Measurements from ENCODE around the gene NHLRC2. TPM values are rescaled to one million over a fixed set of nuclear protein-coding genes. Genes with fewer than 3 reads are reported as not detected.

NHLRC2 gene
- total and polyA plus RNA-seq, 12 donors: 5.8 to 45.2 (median 24.9) TPM

DNA sequence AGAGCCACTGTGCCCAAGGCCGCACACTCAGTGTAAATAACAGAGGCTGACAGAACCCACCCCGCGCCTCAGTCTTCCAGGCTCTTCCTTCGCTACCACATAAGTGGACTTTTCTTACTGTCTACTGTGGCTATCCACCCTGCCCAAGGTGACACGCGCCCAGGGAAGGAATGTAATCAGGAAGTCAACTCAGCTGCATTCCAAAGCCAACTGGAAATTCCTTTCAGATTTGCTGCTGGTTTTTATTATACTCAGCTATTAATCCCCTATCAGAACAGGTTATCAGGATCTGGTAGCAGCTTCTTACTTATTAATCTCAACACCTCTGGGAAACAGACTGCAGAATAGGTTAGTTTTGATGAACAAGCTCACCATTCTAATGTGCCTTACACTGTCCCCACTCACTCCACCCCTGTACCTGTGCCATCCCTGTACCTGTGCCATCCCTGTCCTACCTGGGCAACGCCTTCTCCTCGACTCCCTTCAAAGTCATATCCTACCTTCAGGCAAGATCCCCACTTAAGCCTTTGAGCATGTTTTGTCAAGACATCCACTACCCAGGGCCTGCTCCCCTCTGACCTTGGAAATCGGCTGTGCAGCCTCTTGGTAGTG is 90.7 kb downstream of the NHLRC2 start:
- H3K27ac ChIP-seq: no peak overlapping the region
- WGBS, 4 donors: 91 to 95% (median 93%) methylated on average over 8 to 9 of the region's 9 CpGs
- TF ChIP-seq POLR2A (IDR thresholded peaks at IDR 0.05) (no peak), CTCF (IDR thresholded peaks at IDR 0.05) (no peak)
- H3K36me3 ChIP-seq (replicated peaks in 1 of 2): no peaks in the 10 kb centered on the region
- intact Hi-C loops (cut with DNase I): no loop called here
- no peak for DNase-seq
- H3K9me3 ChIP-seq (replicated peaks in 1 of 3): no peaks in the 10 kb centered on the region
- no peak overlapping the region for H3K4me3 ChIP-seq
- no peaks in the 10 kb centered on the region for H3K27me3 ChIP-seq
- H3K4me1 ChIP-seq (replicated peaks in 1 of 2): peaks cover 6 to 8% of the 10 kb centered on the region in 2 donors

DNA sequence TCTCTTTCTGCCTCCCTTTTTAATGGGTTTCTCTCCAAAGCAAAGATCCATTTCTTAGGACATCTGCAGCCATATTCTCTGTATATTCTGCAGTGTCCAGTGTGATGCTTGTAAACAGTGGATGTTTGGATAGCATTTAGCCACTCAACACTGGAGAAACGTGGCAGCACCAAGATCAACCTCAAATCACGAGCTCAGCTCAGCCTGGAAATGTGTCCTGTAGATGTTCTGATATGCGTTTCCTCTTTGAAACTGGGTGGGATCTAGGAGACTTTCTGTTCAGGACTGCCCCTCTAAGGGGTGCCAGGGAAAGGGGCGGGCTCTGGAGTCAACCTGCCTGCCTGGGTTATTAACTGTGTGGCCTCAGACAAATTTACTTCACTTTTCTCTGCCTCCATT is 91.2 kb downstream of the NHLRC2 start:
- Histone ChIP-seq H3K36me3 (replicated peaks in 1 of 2) (no peaks in the 10 kb centered on the region), H3K4me3 (no peak overlapping the region), H3K4me1 (replicated peaks in 1 of 2) (peaks cover 6 to 8% of the 10 kb centered on the region in 2 donors), H3K27me3 (no peaks in the 10 kb centered on the region), H3K9me3 (replicated peaks in 1 of 3) (no peaks in the 10 kb centered on the region), H3K27ac (no peak overlapping the region)
- DNase-seq: no peak
- WGBS, 4 donors: 77 to 96% (median 89%) methylated on average over 4 of the region's 4 CpGs
- intact Hi-C loops (cut with DNase I): no loop called here
- no peak for TF ChIP-seq POLR2A (IDR thresholded peaks at IDR 0.05)
- no peak for TF ChIP-seq CTCF (IDR thresholded peaks at IDR 0.05)

DNA sequence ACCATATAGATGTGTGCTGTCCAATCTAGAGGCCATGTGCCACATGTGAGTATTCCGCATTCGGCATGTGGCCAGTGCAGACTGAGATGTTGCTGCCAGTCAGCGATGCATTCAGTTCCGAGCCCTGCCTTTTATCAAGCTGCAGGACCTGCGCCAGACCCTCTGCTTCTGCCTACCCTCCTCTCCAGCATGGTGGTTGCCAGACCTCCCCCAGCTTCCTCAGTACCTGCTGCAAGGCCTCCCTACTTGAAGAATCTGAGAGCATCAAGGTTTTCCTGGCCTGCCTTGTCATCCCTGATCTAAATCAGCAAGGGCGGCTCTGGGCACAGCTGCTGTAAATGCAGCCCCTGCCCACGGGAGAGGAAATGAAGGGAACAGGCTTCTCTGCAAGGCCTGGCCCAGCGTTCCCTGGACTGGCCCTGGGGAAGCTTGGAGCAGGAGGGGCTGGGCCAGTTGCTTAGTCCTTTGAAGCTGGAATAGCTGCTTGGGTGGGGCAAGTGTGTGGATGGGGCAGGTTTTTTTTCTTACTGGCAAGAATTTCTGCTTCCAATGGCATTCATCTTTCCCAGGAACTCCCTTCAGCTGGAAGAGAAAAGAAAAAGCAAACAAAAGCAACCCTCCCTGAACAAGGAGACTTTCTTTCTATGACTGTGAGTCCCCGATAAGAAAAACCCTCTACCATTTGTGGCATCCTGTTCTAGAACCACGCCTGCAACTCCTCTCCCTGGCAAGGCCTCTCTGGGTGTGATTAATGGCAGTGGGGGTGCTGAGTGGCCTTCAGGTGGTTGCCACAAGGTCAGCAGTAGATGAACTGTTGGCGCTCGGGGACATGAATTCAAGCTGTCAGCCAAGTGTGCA is 93.0 kb downstream of the NHLRC2 start:
- H3K27me3 ChIP-seq: no peaks in the 10 kb centered on the region
- H3K4me1 ChIP-seq (replicated peaks in 1 of 2): peaks cover 6 to 8% of the 10 kb centered on the region in 2 donors
- TF ChIP-seq CTCF (IDR thresholded peaks at IDR 0.05) (no peak), POLR2A (IDR thresholded peaks at IDR 0.05) (no peak)
- H3K4me3 ChIP-seq: no peak overlapping the region
- H3K36me3 ChIP-seq (replicated peaks in 1 of 2): no peaks in the 10 kb centered on the region
- peak in 3 of 7 donors; percentile 20 to 28 (median 23) for DNase-seq
- H3K27ac ChIP-seq: no peak overlapping the region
- WGBS, 4 donors: 51 to 59% (median 55%) methylated on average over 9 to 12 of the region's 12 CpGs
- no peaks in the 10 kb centered on the region for H3K9me3 ChIP-seq (replicated peaks in 1 of 3)
- intact Hi-C loops (cut with DNase I): no loop called here

GRCh38 chr10:113948048-113948447 is 93.6 kb downstream of the NHLRC2 start:
- TF ChIP-seq CTCF (IDR thresholded peaks at IDR 0.05) (no peak), POLR2A (IDR thresholded peaks at IDR 0.05) (no peak)
- Histone ChIP-seq H3K27ac (no peak overlapping the region), H3K36me3 (replicated peaks in 1 of 2) (no peaks in the 10 kb centered on the region), H3K9me3 (replicated peaks in 1 of 3) (no peaks in the 10 kb centered on the region), H3K27me3 (no peaks in the 10 kb centered on the region), H3K4me1 (replicated peaks in 1 of 2) (peaks cover 6 to 8% of the 10 kb centered on the region in 2 donors), H3K4me3 (no peak overlapping the region)
- 41 to 57% (median 51%) methylated on average over 4 of the region's 4 CpGs for WGBS, 4 donors
- intact Hi-C loops (cut with DNase I): no loop called here
- DNase-seq: no peak
